Measurements from ENCODE around the gene PDE9A.

Gene PDE9A

GRCh38 chr21:42616941-42617340, 36.5 kb upstream of the PDE9A start:
- TF ChIP-seq EGR1 (IDR thresholded peaks at IDR 0.05), result no peak
- TF ChIP-seq ZBTB7A (IDR thresholded peaks at IDR 0.05; ENCODE audit: low read depth), result no peak
- no peak for TF ChIP-seq NFIC (IDR thresholded peaks at IDR 0.05)
- TF ChIP-seq TAF1 (IDR thresholded peaks at IDR 0.05; ENCODE audit: low read depth), result no peak
- no peak for TF ChIP-seq TEAD4 (IDR thresholded peaks at IDR 0.05)
- no peak for TF ChIP-seq USF1 (IDR thresholded peaks at IDR 0.05)
- TF ChIP-seq MAX (IDR thresholded peaks at IDR 0.05), result no peak
- TF ChIP-seq YY1 (IDR thresholded peaks at IDR 0.05; ENCODE audit: low read depth), result no peak
- TF ChIP-seq RAD21 (IDR thresholded peaks at IDR 0.05; ENCODE audit: low read depth), result no peak
- no peak for TF ChIP-seq TCF12 (IDR thresholded peaks at IDR 0.05; ENCODE audit: low read depth)
- TF ChIP-seq REST (IDR thresholded peaks at IDR 0.05; ENCODE audit: low read depth), result no peak
- no peak for TF ChIP-seq CEBPB (IDR thresholded peaks at IDR 0.05)
- no peak for TF ChIP-seq FOXM1 (IDR thresholded peaks at IDR 0.05; ENCODE audit: borderline replicate concordance, low read depth)
- no peak for TF ChIP-seq CREB1 (IDR thresholded peaks at IDR 0.05; ENCODE audit: low read depth)
- no peak for TF ChIP-seq EP300 (IDR thresholded peaks at IDR 0.05; ENCODE audit: borderline replicate concordance)

GRCh38 chr21:42617486-42617885, 35.9 kb upstream of the PDE9A start:
- TF ChIP-seq RAD21 (IDR thresholded peaks at IDR 0.05; ENCODE audit: low read depth) (no peak), ZBTB7A (IDR thresholded peaks at IDR 0.05; ENCODE audit: low read depth) (no peak), FOXM1 (IDR thresholded peaks at IDR 0.05; ENCODE audit: borderline replicate concordance, low read depth) (no peak), EGR1 (IDR thresholded peaks at IDR 0.05) (no peak), REST (IDR thresholded peaks at IDR 0.05; ENCODE audit: low read depth) (no peak), EP300 (IDR thresholded peaks at IDR 0.05; ENCODE audit: borderline replicate concordance) (no peak), TCF12 (IDR thresholded peaks at IDR 0.05; ENCODE audit: low read depth) (no peak), CEBPB (IDR thresholded peaks at IDR 0.05) (no peak), YY1 (IDR thresholded peaks at IDR 0.05; ENCODE audit: low read depth) (no peak), USF1 (IDR thresholded peaks at IDR 0.05) (no peak)

GRCh38 chr21:42618707-42619102, 34.7 kb upstream of the PDE9A start:
- TF ChIP-seq RAD21 (IDR thresholded peaks at IDR 0.05; ENCODE audit: low read depth), result peak; percentile 49
- no peak for TF ChIP-seq REST (IDR thresholded peaks at IDR 0.05; ENCODE audit: low read depth)

- TF ChIP-seq CEBPB (IDR thresholded peaks at IDR 0.05), result no peak
Observed at GRCh38 chr21:42619166-42619565, 34.3 kb upstream of the PDE9A start.

GRCh38 chr21:42619841-42620240, 33.6 kb upstream of the PDE9A start:
- TF ChIP-seq FOXM1 (IDR thresholded peaks at IDR 0.05; ENCODE audit: borderline replicate concordance, low read depth), result no peak
- no peak for TF ChIP-seq TCF12 (IDR thresholded peaks at IDR 0.05; ENCODE audit: low read depth)
- no peak for TF ChIP-seq REST (IDR thresholded peaks at IDR 0.05; ENCODE audit: low read depth)
- no peak for TF ChIP-seq TEAD4 (IDR thresholded peaks at IDR 0.05)
- no peak for TF ChIP-seq ZBTB7A (IDR thresholded peaks at IDR 0.05; ENCODE audit: low read depth)
- no peak for TF ChIP-seq CEBPB (IDR thresholded peaks at IDR 0.05)
- TF ChIP-seq EP300 (IDR thresholded peaks at IDR 0.05; ENCODE audit: borderline replicate concordance), result no peak
- TF ChIP-seq NFIC (IDR thresholded peaks at IDR 0.05), result no peak
- no peak for TF ChIP-seq RAD21 (IDR thresholded peaks at IDR 0.05; ENCODE audit: low read depth)
- TF ChIP-seq EGR1 (IDR thresholded peaks at IDR 0.05), result no peak
- TF ChIP-seq TAF1 (IDR thresholded peaks at IDR 0.05; ENCODE audit: low read depth), result no peak
- no peak for TF ChIP-seq CREB1 (IDR thresholded peaks at IDR 0.05; ENCODE audit: low read depth)
- no peak for TF ChIP-seq YY1 (IDR thresholded peaks at IDR 0.05; ENCODE audit: low read depth)
- no peak for TF ChIP-seq USF1 (IDR thresholded peaks at IDR 0.05)
- no peak for TF ChIP-seq MAX (IDR thresholded peaks at IDR 0.05)

All from Ishikawa (cell line).